ENCODE data around the gene FAM181B.

DNA sequence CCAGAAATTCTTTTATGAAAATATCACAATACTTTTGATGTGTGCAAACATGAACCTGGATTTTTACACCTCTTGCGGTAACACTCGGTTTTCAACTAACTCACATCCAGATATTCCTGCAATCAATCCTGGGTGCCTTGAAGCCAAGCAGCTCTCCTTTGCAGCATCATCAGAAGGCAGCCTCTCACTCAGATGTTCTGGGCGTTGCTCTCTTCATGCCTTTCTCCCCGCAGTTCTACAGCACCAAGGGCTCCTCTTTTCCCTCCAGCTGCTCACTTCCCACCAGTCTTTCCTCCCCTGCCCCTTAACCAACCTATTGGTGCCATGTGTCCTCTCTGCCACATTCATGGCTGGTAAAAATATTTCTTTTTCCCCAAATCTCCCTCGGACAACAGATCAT, 2.9 kb downstream of the FAM181B start:
- TF ChIP-seq POLR2A (IDR thresholded peaks at IDR 0.05; ENCODE audit: low read length) (no peak), CHD2 (IDR thresholded peaks at IDR 0.05; ENCODE audit: low read length, partially characterized antibody) (no peak), CEBPB (IDR thresholded peaks at IDR 0.05) (no peak), ZFP36 (IDR thresholded peaks at IDR 0.05; ENCODE audit: borderline replicate concordance, partially characterized antibody) (no peak), EP300 (IDR thresholded peaks at IDR 0.05) (no peak)
- TF ChIP-seq, protein P1, sequence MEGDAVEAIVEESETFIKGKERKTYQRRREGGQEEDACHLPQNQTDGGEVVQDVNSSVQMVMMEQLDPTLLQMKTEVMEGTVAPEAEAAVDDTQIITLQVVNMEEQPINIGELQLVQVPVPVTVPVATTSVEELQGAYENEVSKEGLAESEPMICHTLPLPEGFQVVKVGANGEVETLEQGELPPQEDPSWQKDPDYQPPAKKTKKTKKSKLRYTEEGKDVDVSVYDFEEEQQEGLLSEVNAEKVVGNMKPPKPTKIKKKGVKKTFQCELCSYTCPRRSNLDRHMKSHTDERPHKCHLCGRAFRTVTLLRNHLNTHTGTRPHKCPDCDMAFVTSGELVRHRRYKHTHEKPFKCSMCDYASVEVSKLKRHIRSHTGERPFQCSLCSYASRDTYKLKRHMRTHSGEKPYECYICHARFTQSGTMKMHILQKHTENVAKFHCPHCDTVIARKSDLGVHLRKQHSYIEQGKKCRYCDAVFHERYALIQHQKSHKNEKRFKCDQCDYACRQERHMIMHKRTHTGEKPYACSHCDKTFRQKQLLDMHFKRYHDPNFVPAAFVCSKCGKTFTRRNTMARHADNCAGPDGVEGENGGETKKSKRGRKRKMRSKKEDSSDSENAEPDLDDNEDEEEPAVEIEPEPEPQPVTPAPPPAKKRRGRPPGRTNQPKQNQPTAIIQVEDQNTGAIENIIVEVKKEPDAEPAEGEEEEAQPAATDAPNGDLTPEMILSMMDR (IDR thresholded peaks at IDR 0.05): no peak
- TF ChIP-seq, protein P2, sequence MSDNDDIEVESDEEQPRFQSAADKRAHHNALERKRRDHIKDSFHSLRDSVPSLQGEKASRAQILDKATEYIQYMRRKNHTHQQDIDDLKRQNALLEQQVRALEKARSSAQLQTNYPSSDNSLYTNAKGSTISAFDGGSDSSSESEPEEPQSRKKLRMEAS (IDR thresholded peaks at IDR 0.05): no peak
